Measurements from ENCODE around the gene SLC35D3. TPM values are rescaled to one million over a fixed set of nuclear protein-coding genes. Genes with fewer than 3 reads are reported as not detected.
"Not testable (repeated sequence)": the region's sequence is repeated elsewhere in the genome, so short reads cannot be mapped to it uniquely, and the experiment has no call there.

The SLC35D3 gene
- total RNA-seq, 1 donor from 2014 or later: not detected

GRCh38 chr6:136962661-136963060 lies 40.6 kb downstream of the SLC35D3 start:
- intact Hi-C loops (cut with micrococcal nuclease): loop anchor here (10.0 kb wide), 1 partner anchor 132 kb away; no protein-coding TSS in a partner anchor

- intact Hi-C loops (cut with micrococcal nuclease): loop anchor here (10.0 kb wide), 1 partner anchor 132 kb away; no protein-coding TSS in a partner anchor
Observed at GRCh38 chr6:136963259-136963658, 41.2 kb downstream of the SLC35D3 start.

GRCh38 chr6:136964398-136964797 lies 42.3 kb downstream of the SLC35D3 start:
- intact Hi-C loops (cut with micrococcal nuclease): loop anchor here (10.0 kb wide), 1 partner anchor 130 kb away; no protein-coding TSS in a partner anchor

GRCh38 chr6:136967876-136968752 lies 46.0 kb downstream of the SLC35D3 start:
- intact Hi-C loops (cut with micrococcal nuclease): loop anchor here (1.0 to 10.0 kb wide), 3 partner anchors 127 to 674 kb away; no protein-coding TSS in a partner anchor

- intact Hi-C loops (cut with micrococcal nuclease): loop anchor here (1.0 to 10.0 kb wide), 3 partner anchors 126 to 673 kb away; no protein-coding TSS in a partner anchor
Observed at GRCh38 chr6:136968837-136969236, 46.7 kb downstream of the SLC35D3 start.

DNA sequence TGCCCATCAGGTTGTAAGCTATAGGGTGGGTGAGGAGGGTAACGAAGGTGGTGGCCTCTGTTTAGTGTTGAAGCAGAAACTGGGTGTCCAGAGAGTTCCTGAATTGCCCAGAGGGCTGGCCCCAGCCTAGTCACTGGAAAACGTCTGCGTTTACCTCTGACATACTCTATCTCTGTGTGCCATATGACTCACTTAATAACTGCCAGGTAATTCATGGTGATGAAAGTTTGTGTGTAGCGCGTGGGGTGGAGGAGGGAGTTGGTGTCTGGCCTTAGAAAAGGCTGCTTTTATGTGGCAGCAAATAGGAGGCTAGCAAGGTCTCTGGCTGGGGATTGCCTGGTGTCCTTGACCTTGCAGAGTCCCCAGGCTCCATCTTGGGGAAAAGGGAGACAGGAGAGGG lies 47.3 kb downstream of the SLC35D3 start:
- intact Hi-C loops (cut with micrococcal nuclease): loop anchor here (5.0 to 10.0 kb wide), 2 partner anchors 125 to 673 kb away; no protein-coding TSS in a partner anchor

- intact Hi-C loops (cut with micrococcal nuclease): loop anchor here (5.0 to 10.0 kb wide), 2 partner anchors 125 to 672 kb away; no protein-coding TSS in a partner anchor
Observed at GRCh38 chr6:136969930-136970329, 47.8 kb downstream of the SLC35D3 start.

- intact Hi-C loops (cut with micrococcal nuclease): no loop called here
Observed at GRCh38 chr6:136971609-136972008, 49.5 kb downstream of the SLC35D3 start.

GRCh38 chr6:136973781-136974180 lies 51.7 kb downstream of the SLC35D3 start:
- intact Hi-C loops (cut with micrococcal nuclease): not testable (repeated sequence)

Other genes starting within 250 kb of the SLC35D3 start
- 24.0 and 24.4 TPM in 2 replicates for gene MAP3K5, start 129.8 kb upstream of the SLC35D3 start, total RNA-seq
- gene PEX7, start 99.7 kb upstream of the SLC35D3 start, total RNA-seq: 2.5 and 4.4 TPM in 2 replicates
- not detected in 2 replicates for gene IL20RA, start 122.7 kb downstream of the SLC35D3 start, total RNA-seq

All from T-helper 2 cell treated with Interferon-gamma antibody and Interleukin-4, amounts not matched to agents 100 ng/mL and 5 ng/mL, for 36 hours (primary cell).